Putamen (tissue), 1 donor: ENCODE data around the gene GABRA6.
"Not testable (repeated sequence)": the region's sequence is repeated elsewhere in the genome, so short reads cannot be mapped to it uniquely, and the experiment has no call there.

Experiments
- DNase-seq: peaks from one replicate; pipeline ENCODE4 v3.0.0-alpha.2; 2016; ENCODE audit warnings: low spot score

GABRA6 gene

DNA sequence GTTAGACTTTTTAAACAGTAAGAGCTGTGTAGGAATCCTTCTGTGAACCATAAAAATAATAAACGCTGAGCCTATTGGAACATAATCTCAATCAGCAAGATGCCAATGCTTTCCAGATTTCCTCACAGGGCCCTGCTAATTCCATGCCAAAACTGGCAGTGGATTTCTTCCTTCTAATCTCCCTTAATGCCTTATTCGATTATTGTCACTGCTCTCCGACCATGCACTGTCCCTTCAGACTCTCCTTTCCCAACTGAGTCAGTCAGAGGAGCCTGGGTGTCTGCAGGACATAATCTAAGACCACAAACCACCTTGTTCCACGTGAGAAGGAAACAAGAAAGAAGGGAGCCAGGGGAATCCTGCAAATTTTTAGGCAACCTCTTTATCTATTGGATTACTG, at the start of gene GABRA6:
Gene GABRA6, plus strand, starts transcription at position 261 of the 400 bp plus-strand sequence. CDS start 269 bp downstream, outside the sequence.
- no peak for DNase-seq

DNA sequence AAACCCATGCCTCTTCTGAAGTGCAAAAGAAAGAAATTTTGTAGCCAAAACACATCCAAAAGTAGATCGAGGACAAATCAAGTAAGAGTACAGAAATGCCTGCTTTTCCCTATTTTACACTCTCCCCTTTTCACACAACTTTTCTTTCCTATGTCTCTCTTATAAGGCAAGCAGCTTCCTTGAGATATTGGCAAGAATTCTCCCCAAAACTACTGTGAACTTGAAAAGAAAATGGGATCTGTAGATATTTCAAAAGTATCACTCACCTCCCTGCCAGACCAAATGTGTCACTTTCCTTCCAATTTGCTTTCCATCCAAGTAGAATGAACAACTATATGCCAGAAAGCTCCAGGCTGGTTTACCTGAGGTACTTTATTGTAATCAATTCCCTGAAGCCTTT, 47.9 kb upstream of the GABRA6 start:
- no peak for DNase-seq

DNA sequence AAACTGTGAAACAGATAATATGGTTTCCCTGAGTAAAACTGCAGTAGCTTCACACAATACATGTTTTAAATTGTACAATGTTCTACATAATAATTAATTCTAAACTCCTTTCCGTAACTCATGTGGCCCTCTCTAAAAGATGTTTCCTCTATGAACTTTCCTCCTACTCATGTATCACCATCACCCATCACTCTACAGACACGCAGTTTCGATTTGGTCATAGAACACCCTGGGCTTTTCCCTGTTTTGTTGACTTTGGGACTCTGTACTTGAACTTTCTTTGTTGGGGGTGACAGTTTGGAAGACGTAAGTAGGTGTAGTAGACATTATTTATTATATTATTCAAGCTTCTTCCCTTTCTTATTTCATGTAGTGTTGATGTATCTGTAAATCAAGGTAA, 44.1 kb upstream of the GABRA6 start:
- DNase-seq = no peak

DNA sequence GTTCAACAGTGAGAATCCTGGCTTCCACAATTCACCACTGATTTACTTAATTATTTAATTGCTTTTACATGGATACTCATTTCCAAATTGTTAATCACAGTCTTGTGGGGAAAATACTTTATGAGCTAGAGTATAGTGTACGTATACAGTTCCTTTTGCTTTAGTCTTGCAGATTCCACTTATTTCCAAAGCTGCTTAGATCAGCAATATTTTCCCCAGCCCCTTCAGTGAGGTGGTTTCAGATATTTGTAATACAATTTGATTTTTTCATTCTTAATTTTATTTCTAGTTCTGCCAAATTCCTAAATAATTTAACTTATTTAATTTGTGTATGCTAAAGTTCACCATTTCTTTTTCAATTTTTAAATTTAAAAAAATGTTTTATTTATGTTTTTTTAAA, 40.3 kb upstream of the GABRA6 start:
- DNase-seq = no peak

DNA sequence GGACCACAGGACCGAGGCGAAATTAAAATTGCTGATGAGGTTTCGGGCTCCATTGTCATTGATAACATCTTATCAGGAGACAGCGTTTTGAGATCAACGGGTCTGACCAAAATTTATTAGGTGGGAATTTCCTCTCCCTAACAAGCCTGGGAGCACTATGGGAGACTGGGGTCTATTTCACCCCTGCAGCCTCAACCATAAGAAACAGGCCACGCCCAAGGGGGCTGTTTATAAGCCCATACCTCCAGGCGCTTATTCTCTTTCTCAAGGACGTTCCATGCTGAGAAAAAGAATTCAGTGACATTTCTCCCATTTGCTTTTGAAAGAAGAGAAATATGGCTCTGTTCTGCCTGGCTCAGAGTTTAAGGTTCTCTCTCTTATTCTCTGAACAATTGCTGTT, 33.6 kb upstream of the GABRA6 start:
- DNase-seq = not testable (repeated sequence)

DNA sequence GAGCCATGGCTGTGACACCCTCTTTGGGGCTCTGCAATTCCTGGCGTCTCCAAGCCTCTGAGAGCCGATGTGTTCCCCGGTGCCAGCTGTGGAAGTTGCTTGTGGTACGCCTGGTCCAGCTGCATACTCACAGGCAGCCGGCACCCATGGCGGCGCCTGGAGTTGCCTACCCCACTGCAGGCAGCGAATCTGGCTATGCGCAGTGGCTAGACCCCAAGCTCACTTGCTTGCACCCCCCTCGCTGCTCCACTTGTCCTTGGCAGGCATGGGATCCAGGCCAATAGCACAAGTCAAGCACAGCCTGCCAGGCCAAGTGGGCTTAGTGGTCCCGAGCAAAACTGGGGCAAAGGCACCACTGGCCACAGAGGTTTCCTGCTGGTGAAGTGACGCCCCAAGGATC, 24.7 kb upstream of the GABRA6 start:
- no peak for DNase-seq

DNA sequence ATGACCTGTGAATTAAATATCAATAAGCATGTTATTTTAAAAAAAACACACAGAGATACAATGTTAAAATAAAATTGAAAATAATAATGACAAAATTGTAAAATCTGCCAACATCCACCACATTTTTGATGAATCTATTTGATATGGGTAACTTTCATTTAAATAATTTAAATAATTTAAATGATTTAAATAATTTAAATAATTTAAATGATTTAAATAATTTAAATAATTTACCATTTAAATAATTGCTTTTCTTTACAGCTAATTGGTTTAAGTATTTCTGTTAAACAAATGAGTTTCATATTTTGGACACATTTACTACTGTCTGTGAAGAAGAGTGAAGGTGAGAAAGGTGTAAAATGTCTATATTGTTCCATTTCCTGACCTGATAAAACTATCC, 22.1 kb upstream of the GABRA6 start:
- DNase-seq = no peak

DNA sequence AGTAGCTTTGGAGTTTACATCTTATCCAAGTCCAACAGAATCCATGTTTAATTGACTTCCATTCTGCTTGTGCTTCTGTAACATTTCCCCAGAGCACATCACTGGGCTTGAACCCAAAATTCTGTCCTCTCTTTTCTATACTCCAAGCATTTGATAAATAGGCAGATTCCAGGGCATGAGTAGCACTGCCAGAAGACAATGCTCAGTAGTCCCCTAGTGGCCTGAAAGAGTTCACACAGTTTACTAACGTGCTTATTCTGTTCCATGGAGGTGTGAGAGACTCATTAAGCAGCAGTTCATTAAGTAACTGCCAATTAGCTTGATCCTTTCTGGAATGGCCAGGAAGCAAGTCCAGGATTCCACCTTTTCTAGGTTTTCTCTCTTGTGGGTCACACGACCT, 9.4 kb upstream of the GABRA6 start:
- DNase-seq = no peak

DNA sequence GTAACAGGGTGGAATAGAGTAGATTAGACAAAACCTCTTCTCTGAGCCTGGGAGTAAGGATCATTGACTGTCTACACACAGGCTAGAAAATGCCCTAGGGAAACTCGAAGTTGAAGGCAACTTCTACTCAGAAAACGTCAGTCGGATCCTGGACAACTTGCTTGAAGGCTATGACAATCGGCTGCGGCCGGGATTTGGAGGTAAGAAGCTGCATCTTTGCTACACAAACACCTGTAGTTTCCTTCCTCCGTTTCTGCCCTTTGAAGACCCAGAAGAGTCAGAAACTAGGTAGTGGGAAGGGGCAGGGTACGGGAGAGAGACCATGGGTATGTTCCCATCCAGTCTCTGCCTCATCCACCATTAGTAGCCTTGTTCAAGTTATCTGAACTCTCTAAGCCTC, 628 bp downstream of the GABRA6 start:
- DNase-seq = no peak

DNA sequence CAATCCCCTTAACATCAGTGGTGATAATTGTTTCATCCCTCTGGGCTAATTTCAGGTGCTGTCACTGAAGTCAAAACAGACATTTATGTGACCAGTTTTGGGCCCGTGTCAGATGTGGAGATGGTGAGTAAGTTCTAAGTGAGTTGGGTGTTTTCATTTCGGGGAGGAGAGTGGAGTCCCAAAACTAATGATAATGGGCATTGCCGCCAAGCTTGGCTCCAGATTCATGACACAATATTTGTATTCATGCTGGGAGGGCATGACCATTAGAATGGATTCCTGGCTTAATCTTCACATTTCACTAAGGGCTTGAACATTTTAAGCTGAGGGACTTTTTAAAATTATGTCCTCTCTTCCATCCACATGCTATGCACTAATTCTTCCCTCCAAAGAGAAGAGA, 1.4 kb downstream of the GABRA6 start:
- no peak for DNase-seq

DNA sequence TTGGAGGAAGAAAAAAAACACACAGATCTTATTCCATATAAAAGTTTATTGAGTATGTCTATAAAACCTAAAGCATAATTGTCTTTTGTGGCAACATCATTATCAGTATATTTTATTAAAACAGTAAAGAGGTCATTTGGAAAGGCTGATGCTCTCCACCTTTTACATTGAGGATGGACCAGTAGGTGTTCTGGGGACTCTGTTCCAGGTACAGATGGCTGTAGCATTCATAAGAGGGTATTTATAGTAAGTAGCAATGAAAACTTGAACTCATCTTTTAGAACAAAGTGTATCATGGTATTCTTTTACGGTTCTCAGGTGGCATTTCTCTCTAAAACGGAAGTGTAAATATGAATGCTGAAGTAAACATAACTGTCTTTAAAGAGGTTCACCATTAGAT, 1.8 kb downstream of the GABRA6 start:
- no peak for DNase-seq

DNA sequence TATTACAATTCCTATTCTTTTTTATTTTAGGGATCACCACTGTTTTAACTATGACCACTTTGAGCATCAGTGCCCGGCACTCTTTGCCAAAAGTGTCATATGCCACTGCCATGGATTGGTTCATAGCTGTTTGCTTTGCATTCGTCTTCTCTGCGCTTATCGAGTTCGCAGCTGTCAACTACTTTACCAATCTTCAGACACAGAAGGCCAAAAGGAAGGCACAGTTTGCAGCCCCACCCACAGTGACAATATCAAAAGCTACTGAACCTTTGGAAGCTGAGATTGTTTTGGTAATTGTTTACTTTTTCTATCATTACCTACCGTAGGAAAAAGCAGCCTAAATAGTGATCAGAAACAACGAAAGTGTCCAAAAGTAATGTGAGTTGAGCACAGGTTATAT, 6.4 kb downstream of the GABRA6 start:
- DNase-seq = no peak

DNA sequence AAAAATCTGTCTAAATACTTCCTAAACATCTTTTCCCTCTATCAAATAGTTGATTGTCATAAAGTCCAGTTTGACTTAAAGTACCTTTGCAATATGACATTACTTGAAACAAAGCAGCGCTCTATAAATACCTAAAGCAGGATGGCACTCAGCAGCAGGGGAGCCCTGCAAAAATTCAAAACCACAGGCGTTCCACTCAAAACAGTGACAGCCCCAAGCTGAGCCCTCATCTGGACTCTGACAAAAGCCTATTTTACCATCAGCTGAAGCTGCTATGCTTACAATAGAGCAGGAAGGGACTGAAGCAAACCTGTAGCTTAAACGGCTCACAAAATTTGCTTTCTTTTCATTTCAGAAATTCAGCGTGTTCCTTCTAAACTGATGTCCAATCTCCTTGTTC, 11.5 kb downstream of the GABRA6 start:
- no peak for DNase-seq

DNA sequence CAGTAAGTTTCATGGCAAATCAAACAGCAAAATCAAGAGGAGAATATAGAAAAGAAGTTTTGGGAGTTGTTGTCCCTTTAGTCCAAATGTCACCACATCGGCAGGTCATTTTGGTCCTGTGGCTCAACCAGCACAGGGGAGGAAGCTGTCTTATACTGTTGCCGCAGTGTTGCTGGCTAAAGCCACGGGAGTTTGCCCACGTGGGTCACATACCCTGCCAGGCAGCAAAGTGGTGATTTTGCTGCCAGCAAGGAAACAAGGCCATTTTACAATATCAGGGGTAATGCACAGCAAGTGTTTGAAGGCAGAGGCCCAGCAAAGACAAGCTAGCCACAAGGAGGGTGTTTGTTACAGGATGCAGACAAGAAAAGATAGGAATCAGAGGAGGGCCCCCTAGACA, 14.5 kb downstream of the GABRA6 start:
- DNase-seq = no peak

DNA sequence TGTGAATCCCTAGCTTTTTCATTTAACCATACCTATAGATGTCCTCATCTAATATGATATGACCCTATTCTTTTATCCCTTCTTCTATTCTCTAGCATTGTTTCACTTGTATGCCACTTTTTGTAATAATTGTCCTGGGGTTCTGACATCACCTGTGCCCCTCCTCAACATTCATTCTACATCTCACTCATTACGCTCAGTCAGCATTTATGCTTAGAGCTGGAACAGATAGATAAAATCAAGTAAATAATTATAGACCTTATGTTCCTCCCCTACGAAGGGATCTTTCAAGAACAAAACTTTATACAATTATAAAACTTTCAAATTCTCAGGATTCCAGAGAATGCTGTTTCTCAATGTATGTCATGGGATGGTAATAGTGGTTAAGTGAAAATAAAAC, 18.0 kb downstream of the GABRA6 start:
- DNase-seq = no peak

DNA sequence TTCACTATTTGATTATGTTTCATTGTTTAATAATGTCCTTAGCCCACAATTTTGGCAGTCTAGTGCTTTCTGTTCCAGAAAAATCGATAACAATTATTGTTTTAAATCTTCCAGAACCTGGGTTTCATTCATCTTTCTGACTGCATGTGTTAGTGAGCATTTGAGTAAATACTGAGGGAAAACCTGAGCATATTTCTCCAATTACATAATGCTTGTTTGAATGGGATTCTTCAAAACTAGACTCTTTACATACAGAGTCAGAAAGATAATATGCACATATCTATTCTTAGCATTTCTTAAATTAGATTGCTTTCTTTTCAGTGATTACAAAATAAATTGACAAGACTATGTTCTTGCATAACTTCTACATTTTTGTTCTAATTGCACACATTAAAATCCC, 21.9 kb downstream of the GABRA6 start:
- DNase-seq = no peak

DNA sequence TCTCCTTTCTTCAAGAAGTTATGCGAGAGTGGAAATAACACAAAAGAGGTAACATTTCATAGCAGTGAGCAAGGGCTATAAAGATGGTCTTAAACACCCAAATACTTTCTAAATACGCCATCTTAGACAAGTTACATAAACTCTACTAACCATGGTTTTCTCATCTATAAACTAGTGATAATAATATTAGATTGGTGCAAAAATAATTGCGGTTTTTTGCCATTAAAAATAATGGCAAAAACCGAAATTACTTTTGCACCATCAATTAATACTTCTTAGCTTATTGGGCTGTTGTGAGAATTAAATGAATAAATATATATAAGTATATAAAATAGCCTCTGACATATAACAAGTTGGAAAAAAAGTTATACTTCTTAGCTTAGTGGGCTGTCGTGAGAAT, 23.7 kb downstream of the GABRA6 start:
- DNase-seq = no peak

DNA sequence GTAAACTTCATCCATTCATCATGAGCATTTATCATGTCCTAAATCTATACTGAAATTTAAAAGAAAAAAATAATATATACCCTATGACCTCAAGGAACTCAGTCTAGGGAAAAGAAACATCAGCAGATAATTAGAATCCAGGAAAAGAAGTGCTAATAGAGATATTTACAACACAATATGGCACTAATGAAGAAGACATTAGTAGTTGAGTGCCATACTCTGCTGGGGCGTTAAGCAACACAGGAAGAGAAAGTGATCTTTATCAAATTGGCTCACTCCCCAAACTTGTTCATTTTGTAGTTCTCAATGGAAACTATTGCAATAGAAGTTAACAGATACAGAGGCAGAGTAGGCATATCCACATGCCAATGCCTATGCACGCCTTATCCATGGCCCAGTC, 27.5 kb downstream of the GABRA6 start:
- no peak for DNase-seq

DNA sequence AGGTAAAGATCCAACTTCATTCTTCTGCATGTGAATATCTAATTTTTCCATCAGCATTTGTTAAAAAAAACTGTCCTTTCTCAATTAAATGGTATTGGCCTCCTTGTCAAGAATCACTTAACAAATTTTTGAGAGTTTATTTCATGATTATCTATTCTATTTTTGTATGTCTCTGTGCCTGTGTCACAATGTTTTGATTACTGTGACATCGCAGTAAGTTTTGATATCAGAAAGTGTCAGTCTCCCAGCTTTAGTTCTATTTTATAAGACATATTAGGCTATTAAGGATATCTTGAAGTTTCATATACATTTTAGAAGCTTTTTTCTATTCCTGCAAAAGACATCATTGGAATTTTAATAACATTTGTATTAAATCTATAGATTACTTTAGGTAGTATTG, 33.6 kb downstream of the GABRA6 start:
- DNase-seq = no peak

DNA sequence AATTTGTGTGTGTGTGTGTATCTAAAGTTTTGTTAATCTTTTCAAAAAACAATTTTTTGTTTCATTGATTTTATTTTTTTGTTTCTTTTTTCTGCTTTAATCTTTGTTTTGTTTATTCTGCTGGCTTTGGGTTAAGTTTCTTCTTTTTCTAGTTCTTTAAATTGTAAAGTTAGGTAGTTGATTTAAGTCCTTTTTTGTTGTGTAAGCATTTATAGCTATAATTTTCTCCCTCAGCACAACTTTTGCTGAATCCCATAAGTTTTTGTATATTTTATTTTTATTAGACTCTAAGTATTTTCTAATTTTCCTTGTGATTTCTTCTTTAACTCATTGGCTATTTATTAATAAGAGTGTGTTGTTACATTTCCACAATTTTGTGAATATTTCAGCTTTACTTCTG, 34.9 kb downstream of the GABRA6 start:
- DNase-seq = no peak

DNA sequence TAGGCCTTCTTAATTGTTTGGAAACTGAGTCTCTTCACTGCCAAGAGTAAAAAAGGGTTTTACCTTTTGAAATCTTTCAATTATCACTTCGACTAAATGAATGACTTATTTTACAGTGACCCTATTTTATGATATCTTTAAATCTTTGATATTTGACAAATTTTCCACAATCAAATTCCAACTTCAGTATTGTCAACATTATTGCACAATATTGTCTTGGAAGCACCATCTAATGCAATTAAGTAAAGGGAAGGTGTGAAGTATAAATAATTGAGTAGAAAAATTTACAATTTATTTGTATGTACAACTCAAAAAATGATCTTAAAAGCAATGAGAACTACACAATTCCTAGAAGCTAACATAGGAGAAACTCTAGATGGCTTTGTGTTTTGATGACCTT, 49.2 kb downstream of the GABRA6 start:
- no peak for DNase-seq

DNA sequence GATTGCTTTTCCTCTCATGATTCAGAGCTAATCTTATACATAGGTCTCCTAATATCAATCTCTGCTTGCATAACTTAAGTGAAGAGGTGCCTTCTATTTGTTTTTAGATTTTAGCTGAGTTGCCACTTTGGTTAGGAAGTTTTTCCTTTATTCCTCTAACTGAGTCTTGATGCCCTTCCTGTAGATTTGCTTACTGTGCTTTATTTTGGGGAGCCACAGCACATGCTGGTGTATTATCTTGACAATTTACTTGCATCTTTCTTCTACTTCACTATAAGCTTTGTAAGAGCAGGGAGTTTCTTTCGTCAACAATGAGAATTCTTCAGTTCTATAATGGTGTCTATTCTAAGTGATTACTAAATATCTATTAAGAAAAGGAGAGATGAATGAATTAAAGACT, 54.9 kb downstream of the GABRA6 start:
- no peak for DNase-seq

DNA sequence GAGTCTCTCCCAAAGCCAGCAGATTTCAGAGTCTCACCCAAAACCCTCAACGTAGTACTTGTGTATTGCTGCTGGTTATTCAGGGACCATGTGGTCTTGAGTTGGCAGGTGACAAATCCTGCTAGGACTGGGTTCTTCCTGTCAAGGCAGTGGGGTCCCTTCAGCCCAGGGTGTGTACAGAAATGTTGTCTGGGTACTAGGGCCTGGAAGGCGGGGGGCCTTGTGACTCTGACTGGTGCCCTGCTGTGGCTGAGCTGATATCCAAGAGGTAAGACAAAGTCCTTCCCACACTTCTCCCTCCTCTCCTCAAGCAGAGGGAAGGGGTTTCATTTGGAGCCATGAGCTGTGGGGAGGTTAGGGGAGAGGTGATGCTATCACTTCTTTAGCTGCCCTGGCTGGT, 58.8 kb downstream of the GABRA6 start:
- DNase-seq = no peak

DNA sequence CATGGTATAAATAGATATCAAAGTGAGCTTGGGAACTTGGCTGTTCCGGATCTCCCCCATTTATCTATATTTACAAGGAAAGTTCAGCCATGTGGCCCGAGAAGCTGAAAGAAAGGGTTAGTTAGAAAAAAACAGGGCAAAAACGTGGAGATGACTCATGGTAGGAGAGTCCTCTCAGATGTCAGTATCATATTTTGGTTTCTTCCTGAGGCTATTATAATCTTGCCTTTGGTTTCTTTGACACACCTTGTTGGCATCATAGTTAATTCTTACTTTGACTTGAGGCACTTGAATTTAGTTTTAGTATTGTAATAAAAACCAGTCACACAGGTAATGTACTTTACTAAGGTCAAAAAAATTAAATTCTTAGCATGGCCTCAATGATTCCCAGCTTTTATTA, 59.9 kb downstream of the GABRA6 start:
- DNase-seq = no peak

DNA sequence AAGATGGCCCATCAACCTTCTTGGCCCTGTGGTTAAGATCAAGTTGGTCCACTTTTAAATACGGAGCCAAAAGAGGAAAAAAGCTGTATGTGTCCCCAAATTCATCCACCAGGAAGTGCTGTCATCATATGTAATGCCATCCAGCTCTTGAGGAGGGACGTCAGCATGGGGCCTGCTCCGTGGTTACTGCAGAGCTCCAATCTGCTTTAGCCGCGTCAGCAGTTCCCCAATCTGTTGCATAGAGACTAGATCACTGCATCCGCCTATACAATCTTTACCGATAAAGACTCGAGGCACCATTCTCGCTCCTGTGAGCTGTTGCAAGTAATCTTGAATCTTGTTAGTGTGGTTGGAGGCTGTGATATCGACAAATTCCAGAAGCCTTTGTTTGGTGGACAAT, 65.7 kb downstream of the GABRA6 start:
- no peak for DNase-seq
